Upper lobe of right lung (tissue), 1 donor: ENCODE data around the gene DNAH3. TPM values are rescaled to one million over a fixed set of nuclear protein-coding genes. Genes with fewer than 3 reads are reported as not detected.

Source experiments
- ATAC-seq: fragments of 200-7000 bp; cut with Tn5 transposase; one replicate; pipeline ENCODE4 v1.9.1; 2020; ENCODE audit warnings: mild to moderate bottlenecking, moderate library complexity
- DNase-seq: peaks from one replicate; pipeline ENCODE4 v3.0.0-alpha.2; 2020
- H3K27ac ChIP-seq: fragments of 200-600 bp; one replicate; pipeline ENCODE4 v1.8.0; 2022
- H3K27me3 ChIP-seq: fragments of 200-600 bp; one replicate; pipeline ENCODE4 v1.8.0; 2022; ENCODE audit warnings: mild to moderate bottlenecking
- H3K36me3 ChIP-seq: fragments of 200-600 bp; one replicate; pipeline ENCODE4 v1.8.0; 2022
- H3K4me1 ChIP-seq: fragments of 200-600 bp; one replicate; pipeline ENCODE4 v1.8.0; 2022
- H3K4me3 ChIP-seq: fragments of 200-600 bp; one replicate; pipeline ENCODE4 v1.8.0; 2022; ENCODE audit warnings: mild to moderate bottlenecking
- H3K9me3 ChIP-seq: fragments of 200-600 bp; one replicate; pipeline ENCODE4 v1.8.0; 2022
- CTCF ChIP-seq: fragments of 200-600 bp; IDR thresholded peaks from one replicate; pipeline ENCODE4 v1.8.0; 2022; ENCODE audit warnings: antibody characterized with exemption
- intact Hi-C: fragments of 100-400 bp; cut with DNase I; formaldehyde crosslinking; loops from one replicate; pipeline ENCODE4 v1.11.0; 2022
- total RNA-seq: library from RNA; stranded (reverse); fragmentation: NEBNext Ultra II Directional; extraction: Animal tissue kit (Norgen Biotek cat#: 25700); gene quantifications from one replicate; pipeline ENCODE4 v1.2.1, GENCODE V29; 2021
- donor health status: DM: no; HTN: yes; CAD: no; lungs with severe emphysema.

The DNAH3 gene
- total RNA-seq, 1 donor from 2014 or later, result 0.06 TPM

GRCh38 chr16:21033704-21034103 lies 116.9 kb downstream of the DNAH3 start:
- Histone ChIP-seq H3K36me3 (no peaks in the 10 kb centered on the region), H3K4me1 (no peaks in the 10 kb centered on the region), H3K27me3 (no peaks in the 10 kb centered on the region), H3K9me3 (no peaks in the 10 kb centered on the region), H3K4me3 (no peak overlapping the region), H3K27ac (no peak overlapping the region)
- ATAC-seq (no peak), DNase-seq (no peak)
- TF ChIP-seq CTCF, result no peak
- intact Hi-C loops, result no loop called here

GRCh38 chr16:21033264-21033663 lies 117.4 kb downstream of the DNAH3 start:
- ATAC-seq (no peak), DNase-seq (no peak)
- no peak for TF ChIP-seq CTCF
- intact Hi-C loops, result no loop called here
- Histone ChIP-seq H3K27ac (no peak overlapping the region), H3K27me3 (no peaks in the 10 kb centered on the region), H3K4me3 (no peak overlapping the region), H3K9me3 (no peaks in the 10 kb centered on the region), H3K36me3 (no peaks in the 10 kb centered on the region), H3K4me1 (no peaks in the 10 kb centered on the region)

GRCh38 chr16:21028728-21029127 lies 121.9 kb downstream of the DNAH3 start:
- intact Hi-C loops, result no loop called here
- Histone ChIP-seq H3K27ac (no peak overlapping the region), H3K36me3 (no peaks in the 10 kb centered on the region), H3K4me1 (no peaks in the 10 kb centered on the region), H3K9me3 (no peaks in the 10 kb centered on the region), H3K4me3 (no peak overlapping the region), H3K27me3 (no peaks in the 10 kb centered on the region)
- ATAC-seq (no peak), DNase-seq (no peak)
- no peak for TF ChIP-seq CTCF

GRCh38 chr16:21026846-21027245 lies 123.8 kb downstream of the DNAH3 start:
- no peak for TF ChIP-seq CTCF
- Histone ChIP-seq H3K27ac (no peak overlapping the region), H3K27me3 (no peaks in the 10 kb centered on the region), H3K4me3 (no peak overlapping the region), H3K36me3 (no peaks in the 10 kb centered on the region), H3K9me3 (no peaks in the 10 kb centered on the region), H3K4me1 (no peaks in the 10 kb centered on the region)
- no peak for DNase-seq
- intact Hi-C loops, result no loop called here
- no peak for ATAC-seq

GRCh38 chr16:21023509-21024202 lies 127.0 kb downstream of the DNAH3 start:
- Histone ChIP-seq H3K27ac (no peak overlapping the region), H3K4me3 (no peak overlapping the region), H3K4me1 (no peaks in the 10 kb centered on the region), H3K9me3 (no peaks in the 10 kb centered on the region), H3K36me3 (no peaks in the 10 kb centered on the region), H3K27me3 (no peaks in the 10 kb centered on the region)
- no peak for DNase-seq
- no peak for TF ChIP-seq CTCF
- intact Hi-C loops, result no loop called here
- ATAC-seq, result no peak

GRCh38 chr16:21021316-21021715 lies 129.3 kb downstream of the DNAH3 start:
- ATAC-seq (no peak), DNase-seq (no peak)
- no peak overlapping the region for H3K4me3 ChIP-seq
- H3K9me3 ChIP-seq, result no peaks in the 10 kb centered on the region
- intact Hi-C loops, result no loop called here
- H3K36me3 ChIP-seq, result no peaks in the 10 kb centered on the region
- H3K27ac ChIP-seq, result no peak overlapping the region
- TF ChIP-seq CTCF, result no peak
- no peaks in the 10 kb centered on the region for H3K4me1 ChIP-seq
- H3K27me3 ChIP-seq, result no peaks in the 10 kb centered on the region
